Stimulated activated memory B cell treated with anti-CD40 and anti-IgM and Interleukin-4, amounts not matched to agents 10 μg/mL and 1 μg/mL and 100 μg/mL, for 72 hours (primary cell): ENCODE measurements around the gene CAMK2A.

Source experiments
- ATAC-seq: fragments of 150-1000 bp; cut with Tn5 transposase; 2 replicates; pipeline ENCODE4 v1.10.0; 2021
- H3K27ac Mint-ChIP-seq: one replicate; pipeline ENCODE4 v1.8.0; 2022; ENCODE audit warnings: mild to moderate bottlenecking, mixed read lengths
- H3K27me3 Mint-ChIP-seq: one replicate; pipeline ENCODE4 v1.8.0; 2022; ENCODE audit warnings: mixed read lengths
- H3K36me3 Mint-ChIP-seq: one replicate; pipeline ENCODE4 v1.8.0; 2022; ENCODE audit warnings: mixed read lengths
- H3K4me1 Mint-ChIP-seq: one replicate; pipeline ENCODE4 v1.8.0; 2022; ENCODE audit warnings: mixed read lengths
- H3K4me3 Mint-ChIP-seq: one replicate; pipeline ENCODE4 v1.8.0; 2022; ENCODE audit warnings: mild to moderate bottlenecking, moderate library complexity, mixed read lengths
- H3K9me3 Mint-ChIP-seq: one replicate; pipeline ENCODE4 v1.8.0; 2022; ENCODE audit warnings: mixed read lengths

CAMK2A gene

GRCh38 chr5:150289551-150290390, at the start of gene CAMK2A:
Gene CAMK2A, minus strand, starts transcription at chr5:150289773. Its CDS starts 148 bp downstream, at chr5:150289625.
- no peak for ATAC-seq
- Mint-ChIP-seq H3K27me3 (peaks cover 14% of the 10 kb centered on the region), H3K9me3 (no peaks in the 10 kb centered on the region), H3K4me3 (no peak within 1 kb of the TSS), H3K4me1 (no peaks in the 10 kb centered on the region), H3K36me3 (no peaks in the 10 kb centered on the region), H3K27ac (no peak within 1 kb of the TSS)

- H3K4me3 Mint-ChIP-seq = no peak overlapping the region
- H3K36me3 Mint-ChIP-seq = no peaks in the 10 kb centered on the region
- no peak for ATAC-seq
- H3K4me1 Mint-ChIP-seq = peaks cover 14% of the 10 kb centered on the region
- no peaks in the 10 kb centered on the region for H3K27me3 Mint-ChIP-seq
- no peak overlapping the region for H3K27ac Mint-ChIP-seq
- peaks cover 4% of the 10 kb centered on the region for H3K9me3 Mint-ChIP-seq
Measured at GRCh38 chr5:150339165-150339564, 49.6 kb upstream of the CAMK2A start.

GRCh38 chr5:150338546-150338945, 49.0 kb upstream of the CAMK2A start:
- peaks cover 4% of the 10 kb centered on the region for H3K9me3 Mint-ChIP-seq
- no peaks in the 10 kb centered on the region for H3K36me3 Mint-ChIP-seq
- no peak overlapping the region for H3K4me3 Mint-ChIP-seq
- H3K4me1 Mint-ChIP-seq = peaks cover 14% of the 10 kb centered on the region
- no peak overlapping the region for H3K27ac Mint-ChIP-seq
- no peaks in the 10 kb centered on the region for H3K27me3 Mint-ChIP-seq
- no peak for ATAC-seq

- Mint-ChIP-seq H3K4me1 (peaks cover 2% of the 10 kb centered on the region), H3K4me3 (no peak overlapping the region), H3K9me3 (no peaks in the 10 kb centered on the region), H3K27ac (no peak overlapping the region), H3K36me3 (no peaks in the 10 kb centered on the region), H3K27me3 (no peaks in the 10 kb centered on the region)
- no peak for ATAC-seq
Measured at GRCh38 chr5:150335778-150336177, 46.2 kb upstream of the CAMK2A start.

GRCh38 chr5:150333400-150333799, 43.8 kb upstream of the CAMK2A start:
- H3K4me3 Mint-ChIP-seq = no peak overlapping the region
- ATAC-seq = no peak
- H3K27ac Mint-ChIP-seq = no peak overlapping the region
- peaks cover 9% of the 10 kb centered on the region for H3K27me3 Mint-ChIP-seq
- H3K9me3 Mint-ChIP-seq = no peaks in the 10 kb centered on the region
- H3K36me3 Mint-ChIP-seq = no peaks in the 10 kb centered on the region
- H3K4me1 Mint-ChIP-seq = no peaks in the 10 kb centered on the region

- peaks cover 18% of the 10 kb centered on the region for H3K27me3 Mint-ChIP-seq
- H3K36me3 Mint-ChIP-seq = no peaks in the 10 kb centered on the region
- H3K9me3 Mint-ChIP-seq = no peaks in the 10 kb centered on the region
- H3K4me1 Mint-ChIP-seq = no peaks in the 10 kb centered on the region
- no peak overlapping the region for H3K4me3 Mint-ChIP-seq
- no peak overlapping the region for H3K27ac Mint-ChIP-seq
- no peak for ATAC-seq
Measured at GRCh38 chr5:150329881-150330876, 40.6 kb upstream of the CAMK2A start.

- Mint-ChIP-seq H3K4me1 (no peaks in the 10 kb centered on the region), H3K27ac (no peak overlapping the region), H3K9me3 (no peaks in the 10 kb centered on the region), H3K4me3 (no peak overlapping the region), H3K36me3 (no peaks in the 10 kb centered on the region), H3K27me3 (peaks cover 18% of the 10 kb centered on the region)
- ATAC-seq = no peak
Measured at GRCh38 chr5:150329038-150329437, 39.5 kb upstream of the CAMK2A start.

GRCh38 chr5:150328515-150328914, 38.9 kb upstream of the CAMK2A start:
- H3K4me3 Mint-ChIP-seq = no peak overlapping the region
- no peaks in the 10 kb centered on the region for H3K4me1 Mint-ChIP-seq
- peaks cover 18% of the 10 kb centered on the region for H3K27me3 Mint-ChIP-seq
- H3K27ac Mint-ChIP-seq = no peak overlapping the region
- no peaks in the 10 kb centered on the region for H3K9me3 Mint-ChIP-seq
- no peaks in the 10 kb centered on the region for H3K36me3 Mint-ChIP-seq
- ATAC-seq = no peak

GRCh38 chr5:150327139-150327538, 37.6 kb upstream of the CAMK2A start:
- H3K4me3 Mint-ChIP-seq = no peak overlapping the region
- H3K27me3 Mint-ChIP-seq = peaks cover 18% of the 10 kb centered on the region
- H3K9me3 Mint-ChIP-seq = no peaks in the 10 kb centered on the region
- H3K36me3 Mint-ChIP-seq = no peaks in the 10 kb centered on the region
- no peak overlapping the region for H3K27ac Mint-ChIP-seq
- no peak for ATAC-seq
- no peaks in the 10 kb centered on the region for H3K4me1 Mint-ChIP-seq

GRCh38 chr5:150326707-150327106, 37.1 kb upstream of the CAMK2A start:
- peaks cover 18% of the 10 kb centered on the region for H3K27me3 Mint-ChIP-seq
- no peak overlapping the region for H3K27ac Mint-ChIP-seq
- H3K36me3 Mint-ChIP-seq = no peaks in the 10 kb centered on the region
- no peak for ATAC-seq
- no peaks in the 10 kb centered on the region for H3K4me1 Mint-ChIP-seq
- no peak overlapping the region for H3K4me3 Mint-ChIP-seq
- peaks cover 1% of the 10 kb centered on the region for H3K9me3 Mint-ChIP-seq

- no peak for ATAC-seq
- H3K27ac Mint-ChIP-seq = no peak overlapping the region
- no peaks in the 10 kb centered on the region for H3K36me3 Mint-ChIP-seq
- H3K4me3 Mint-ChIP-seq = no peak overlapping the region
- H3K27me3 Mint-ChIP-seq = peaks cover 18% of the 10 kb centered on the region
- peaks cover 4% of the 10 kb centered on the region for H3K9me3 Mint-ChIP-seq
- no peaks in the 10 kb centered on the region for H3K4me1 Mint-ChIP-seq
Measured at GRCh38 chr5:150325426-150325825, 35.9 kb upstream of the CAMK2A start.

GRCh38 chr5:150323819-150324218, 34.2 kb upstream of the CAMK2A start:
- H3K27ac Mint-ChIP-seq = no peak overlapping the region
- no peaks in the 10 kb centered on the region for H3K36me3 Mint-ChIP-seq

GRCh38 chr5:150323092-150323491, 33.5 kb upstream of the CAMK2A start:
- no peak overlapping the region for H3K27ac Mint-ChIP-seq

More at GRCh38 chr5:150323819-150324218, 34.2 kb upstream of the CAMK2A start:
- no peak for ATAC-seq
- Mint-ChIP-seq H3K4me1 (no peaks in the 10 kb centered on the region), H3K27me3 (peaks cover 13% of the 10 kb centered on the region), H3K9me3 (peaks cover 4% of the 10 kb centered on the region), H3K4me3 (no peak overlapping the region)

GRCh38 chr5:150322202-150322601, 32.6 kb upstream of the CAMK2A start:
- Mint-ChIP-seq H3K36me3 (no peaks in the 10 kb centered on the region), H3K27me3 (peaks cover 19% of the 10 kb centered on the region), H3K4me1 (no peaks in the 10 kb centered on the region), H3K27ac (no peak overlapping the region), H3K4me3 (no peak overlapping the region), H3K9me3 (peaks cover 4% of the 10 kb centered on the region)
- no peak for ATAC-seq

More at GRCh38 chr5:150323092-150323491, 33.5 kb upstream of the CAMK2A start:
- Mint-ChIP-seq H3K36me3 (no peaks in the 10 kb centered on the region), H3K27me3 (peaks cover 17% of the 10 kb centered on the region), H3K4me1 (no peaks in the 10 kb centered on the region), H3K9me3 (peaks cover 4% of the 10 kb centered on the region), H3K4me3 (no peak overlapping the region)
- no peak for ATAC-seq

- no peaks in the 10 kb centered on the region for H3K4me1 Mint-ChIP-seq
- no peak overlapping the region for H3K27ac Mint-ChIP-seq
- ATAC-seq = no peak
- no peaks in the 10 kb centered on the region for H3K36me3 Mint-ChIP-seq
- H3K27me3 Mint-ChIP-seq = peaks cover 19% of the 10 kb centered on the region
- H3K4me3 Mint-ChIP-seq = no peak overlapping the region
- peaks cover 4% of the 10 kb centered on the region for H3K9me3 Mint-ChIP-seq
Measured at GRCh38 chr5:150321784-150322183, 32.2 kb upstream of the CAMK2A start.
